Endothelial cell of umbilical vein (primary cell): ENCODE measurements around the gene NFATC4. TPM values are rescaled to one million over a fixed set of nuclear protein-coding genes. Genes with fewer than 3 reads are reported as not detected.

Experiments used
- BruUV-seq: library from RNA; stranded (reverse); fragments of 400-500 nt; replicated peaks from 2 replicates; lab custom pipeline; 2021; lab: Mats Ljungman, UMichigan
- CTCF ChIA-PET: fragments of 300-600, 350-600 bp; sonication (Branson Sonifier 250); formaldehyde crosslinking; loops from one replicate; lab custom pipeline; 2021; ENCODE audit warnings: antibody characterized with exemption, inconsistent platforms; lab: Charles Lee
- POLR2A ChIA-PET: fragments of 300-600, 350-600 bp; sonication (Branson Sonifier 250); formaldehyde crosslinking; loops from one replicate; lab custom pipeline; 2021; ENCODE audit warnings: antibody characterized with exemption, inconsistent platforms; lab: Charles Lee
- DNase-seq: peaks from one replicate; pipeline ENCODE4 v3.0.0-alpha.2; 2011; ENCODE audit warnings: low read depth, low spot score
- FAIRE-seq: peaks from 2 replicates; lab custom pipeline; 2011; peaks lifted over from hg19 to GRCh38; lab: Jason Lieb, UNC
- H2AFZ ChIP-seq: 2 replicates; pipeline ENCODE4 v1.6.0; 2012; ENCODE audit warnings: low read depth, low read length, control low read depth, inconsistent platforms
- H3K27ac ChIP-seq: 2 replicates; pipeline ENCODE4 v1.5.1; 2011; ENCODE audit warnings: low read depth, mild to moderate bottlenecking, control low read depth, low read length, moderate library complexity; ENCODE audit not compliant: insufficient read depth
- H3K27me3 ChIP-seq, 2 experiments: 2 replicates each; pipeline versions ENCODE4 v1.6.0 to v1.6.1; 2011; ENCODE audit warnings: low read length in 2 of 2, mixed read lengths in 1 of 2; ENCODE audit not compliant: control insufficient read depth in 2 of 2, insufficient read depth in 2 of 2
- H3K36me3 ChIP-seq, 2 experiments: 2 replicates in 1 of 2; 3 replicates in 1 of 2; pipeline ENCODE4 v1.5.1; 2011; ENCODE audit warnings: low read length in 2 of 2, mild to moderate bottlenecking in 1 of 2, moderate library complexity in 1 of 2; ENCODE audit not compliant: control insufficient read depth in 2 of 2, insufficient read depth in 2 of 2; ENCODE audit errors: extremely low read depth in 1 of 2
- H3K4me1 ChIP-seq: 3 replicates; pipeline ENCODE4 v1.5.1; 2011; ENCODE audit warnings: mild to moderate bottlenecking, low read length; ENCODE audit not compliant: control insufficient read depth, insufficient read depth; ENCODE audit errors: extremely low read depth
- H3K4me2 ChIP-seq: 2 replicates; pipeline ENCODE4 v1.6.1; 2011; ENCODE audit warnings: low read length, control low read depth, mixed read lengths; ENCODE audit not compliant: insufficient read depth
- H3K4me3 ChIP-seq, 3 experiments: fragments of 200-600 bp in 1 of 3; sonication (generic), shearing (Covaris generic) in 1 of 3; replicated peaks in 1 of 3; 2 replicates each; pipeline ENCODE4 v1.5.1; 2011 to 2016; ENCODE audit warnings: control low read depth in 3 of 3, low read length in 3 of 3, mild to moderate bottlenecking in 2 of 3, inconsistent platforms in 1 of 3, low read depth in 1 of 3, moderate library complexity in 1 of 3; ENCODE audit not compliant: insufficient read depth in 1 of 3
- H3K79me2 ChIP-seq: 2 replicates; pipeline ENCODE4 v1.6.0; 2012; ENCODE audit warnings: low read length, inconsistent platforms; ENCODE audit not compliant: control insufficient read depth, insufficient read depth
- H3K9ac ChIP-seq: replicated peaks from 2 replicates; pipeline ENCODE3; 2011; ENCODE audit warnings: low read length, control low read depth; ENCODE audit not compliant: insufficient read depth; ENCODE audit errors: extremely low read depth
- H3K9me1 ChIP-seq: replicated peaks from 3 replicates; pipeline ENCODE4 v1.6.0; 2011; ENCODE audit warnings: mild to moderate bottlenecking, low read length; ENCODE audit not compliant: control insufficient read depth, insufficient read depth; ENCODE audit errors: extremely low read depth
- H3K9me3 ChIP-seq: replicated peaks from 2 replicates; pipeline ENCODE4 v1.5.1; 2012; ENCODE audit warnings: low read length, inconsistent platforms; ENCODE audit not compliant: control insufficient read depth, insufficient read depth
- H4K20me1 ChIP-seq: replicated peaks from 2 replicates; pipeline ENCODE3; 2011; ENCODE audit warnings: mild to moderate bottlenecking, low read length; ENCODE audit not compliant: control insufficient read depth, insufficient read depth; ENCODE audit errors: extremely low read depth
- CTCF ChIP-seq, 2 donors: IDR thresholded peaks; 1 replicate in 1 of 2; 2 replicates in 1 of 2; pipeline ENCODE4 v1.5.1; 2011; ENCODE audit warnings: low read length in 2 of 2, mild to moderate bottlenecking in 2 of 2, moderate library complexity in 2 of 2, control low read depth in 1 of 2, inconsistent platforms in 1 of 2, low read depth in 1 of 2; ENCODE audit not compliant: insufficient read depth in 1 of 2; ENCODE audit errors: extremely low read depth in 1 of 2
- EZH2 ChIP-seq: IDR thresholded peaks from 2 replicates; pipeline ENCODE4 v1.6.1; 2012; ENCODE audit warnings: borderline replicate concordance, low read depth, mild to moderate bottlenecking, moderate library complexity, low read length, inconsistent platforms; ENCODE audit not compliant: severe bottlenecking
- FOS ChIP-seq: IDR thresholded peaks from 2 replicates; pipeline ENCODE4 v1.6.1; 2011; ENCODE audit warnings: mild to moderate bottlenecking, low read length, moderate library complexity, borderline replicate concordance; ENCODE audit not compliant: insufficient read depth
- GATA2 ChIP-seq: IDR thresholded peaks from 2 replicates; pipeline ENCODE4 v1.7.0; 2011; ENCODE audit warnings: low read depth, mild to moderate bottlenecking, moderate library complexity, mixed read lengths, low read length; ENCODE audit not compliant: insufficient read length, insufficient read depth
- JUN ChIP-seq: IDR thresholded peaks from 2 replicates; pipeline ENCODE4 v1.6.1; 2011; ENCODE audit warnings: borderline replicate concordance, low read depth; ENCODE audit not compliant: insufficient read length, insufficient read depth
- MAX ChIP-seq: IDR thresholded peaks from 2 replicates; pipeline ENCODE4 v1.6.1; 2011; ENCODE audit not compliant: insufficient read depth, insufficient read length
- MYC ChIP-seq: IDR thresholded peaks from one replicate; pipeline ENCODE4 v1.6.1; 2011; ENCODE audit warnings: mild to moderate bottlenecking, low read depth, low read length
- POLR2A ChIP-seq: IDR thresholded peaks from 2 replicates; pipeline ENCODE4 v1.6.1; 2012; ENCODE audit warnings: low read depth, mild to moderate bottlenecking, control low read depth, low read length
- POLR2AphosphoS5 ChIP-seq: IDR thresholded peaks from 2 replicates; pipeline ENCODE4 v1.6.1; 2012; ENCODE audit warnings: low read depth, mild to moderate bottlenecking, control low read depth, low read length, moderate library complexity; ENCODE audit not compliant: insufficient read depth
- dilution Hi-C: fragments of 300-500 bp; cut with MboI; formaldehyde crosslinking; loops from one replicate; pipeline ENCODE4 v1.15.0; 2019; ENCODE audit warnings: low sequenced_read_pairs; ENCODE audit not compliant: extremely low pct_ligation_motif_present
- intact Hi-C: fragments of 100-400 bp; cut with micrococcal nuclease; formaldehyde crosslinking; loops from one replicate; pipeline ENCODE4 v1.10.0; 2022
- polyA plus RNA-seq, 4 experiments: library from polyadenylated mRNA; depleted of rRNA in 3 of 4; stranded (reverse) in 3 of 4; unstranded in 1 of 4; fragments of >200 nt; gene quantifications; 2 replicates each; pipeline versions ENCODE4 v1.2.1 to v1.2.3, GENCODE V29; 2011 to 2012; ENCODE audit warnings: missing spikeins in 1 of 4
- total RNA-seq: library from RNA; stranded (reverse); gene quantifications from 2 replicates; pipeline ENCODE4 v1.2.3, GENCODE V29; 2021

NFATC4 gene
- total and polyA plus RNA-seq, 2 donors (not counting 3 experiments of a cell fraction or from before 2014, with no cell fraction given): 79.5 to 88.1 TPM

GRCh38 chr14:24422261-24422660 is 54.3 kb downstream of the NFATC4 start:
- no peaks in the 10 kb centered on the region for H3K9me3 ChIP-seq
- no TSS peak for BruUV-seq
- no peaks in the 10 kb centered on the region for H3K36me3 ChIP-seq
- no peak for DNase-seq
- ChIA-PET CTCF (interaction anchor here (1.4 kb wide), 1 partner anchor 56 kb away, joined by 8 read pairs; no protein-coding TSS in a partner anchor), POLR2A (no interaction called here)
- no peak overlapping the region for H2AFZ ChIP-seq
- no peak overlapping the region for H3K4me3 ChIP-seq
- TF ChIP-seq FOS: no peak
- no peak for TF ChIP-seq POLR2A
- TF ChIP-seq MAX: no peak
- no peak for TF ChIP-seq EZH2
- TF ChIP-seq JUN: no peak
- no peak for TF ChIP-seq CTCF (IDR thresholded peaks at IDR 0.05; ENCODE audit: extremely low read depth in 1 of 2, insufficient read depth in 1 of 2, low read depth in 1 of 2, low read length in 2 of 2)
- TF ChIP-seq POLR2AphosphoS5: no peak
- TF ChIP-seq MYC: no peak
- no peak for TF ChIP-seq GATA2
- peaks cover 56% of the 10 kb centered on the region for H3K4me1 ChIP-seq
- no peaks in the 10 kb centered on the region for H4K20me1 ChIP-seq
- H3K27me3 ChIP-seq: no peaks in the 10 kb centered on the region
- intact Hi-C loops (no loop called here), dilution Hi-C loops (no loop called here)
- H3K79me2 ChIP-seq: no peaks in the 10 kb centered on the region
- no peak overlapping the region for H3K4me2 ChIP-seq
- no peaks in the 10 kb centered on the region for H3K9me1 ChIP-seq
- no peak overlapping the region for H3K27ac ChIP-seq
- no peak overlapping the region for H3K9ac ChIP-seq
- FAIRE-seq: no peak
